T-helper 1 cell (primary cell): ENCODE data around the gene PHGDH.
"Not testable (repeated sequence)": the region's sequence is repeated elsewhere in the genome, so short reads cannot be mapped to it uniquely, and the experiment has no call there.

Experiments
- DNase-seq, 5 donors: peaks; one replicate each; pipeline ENCODE4 v3.0.0-alpha.2; 2012 to 2020

PHGDH gene

DNA sequence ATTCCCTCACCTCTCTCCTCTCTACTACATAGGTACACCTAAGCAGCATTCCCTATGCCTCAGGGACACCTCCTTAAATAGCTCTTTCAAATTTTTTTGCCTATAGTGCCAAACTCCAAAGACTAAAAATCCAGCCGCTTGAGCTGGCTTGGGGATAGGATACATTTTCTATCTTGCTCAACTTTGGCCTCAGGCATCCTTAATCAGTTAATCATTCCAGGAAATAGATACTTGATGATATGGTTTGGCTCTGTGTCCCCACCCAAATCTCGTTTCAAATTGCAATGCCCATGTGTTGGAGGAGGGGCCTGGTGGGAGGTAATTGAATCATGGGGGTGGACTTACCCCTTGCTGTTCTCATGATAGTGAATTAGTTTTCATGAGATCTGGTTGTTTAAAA, 11.4 kb upstream of the PHGDH start:
- DNase-seq: no peak

GRCh38 chr1:119701659-119702058, 10.1 kb upstream of the PHGDH start:
- no peak for DNase-seq

- DNase-seq: no peak
Measured at GRCh38 chr1:119702384-119702783, 9.3 kb upstream of the PHGDH start.

DNA sequence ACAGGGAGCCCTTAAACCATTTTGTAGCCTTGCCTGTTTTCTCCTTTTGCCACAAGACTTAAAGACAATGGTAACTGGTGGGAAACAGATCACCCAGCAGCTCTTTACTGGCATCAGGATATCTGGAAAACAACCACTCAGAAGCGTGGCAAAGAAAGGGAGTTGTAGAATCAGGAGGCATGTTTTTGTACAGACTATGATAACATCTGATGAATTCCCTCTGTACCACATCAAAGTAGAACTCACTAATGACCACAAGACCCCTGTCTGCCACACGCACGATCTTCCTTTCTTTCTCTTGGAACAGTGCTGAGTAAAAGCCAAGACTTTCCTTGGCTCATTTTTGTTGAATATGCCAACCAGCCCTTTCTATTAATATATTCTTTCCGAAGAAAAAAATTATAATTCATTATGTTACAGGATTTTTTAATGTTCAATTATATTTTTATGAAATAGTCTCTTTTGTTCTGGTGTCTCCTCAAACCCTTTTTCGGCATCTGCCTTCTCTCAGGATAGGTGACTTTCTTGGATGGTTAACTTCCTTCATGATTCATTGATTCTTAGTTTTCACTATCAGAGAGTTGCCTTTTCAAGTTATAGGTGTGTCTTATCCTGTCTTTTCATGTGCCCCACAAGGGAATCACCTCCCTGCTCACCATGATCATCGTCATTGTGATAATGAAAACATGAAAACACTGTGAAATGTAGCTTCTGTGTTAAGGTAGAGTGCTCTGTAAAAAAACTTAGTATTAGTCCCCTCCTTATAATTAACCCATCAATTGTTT, 7.9 kb upstream of the PHGDH start:
- no peak for DNase-seq

DNA sequence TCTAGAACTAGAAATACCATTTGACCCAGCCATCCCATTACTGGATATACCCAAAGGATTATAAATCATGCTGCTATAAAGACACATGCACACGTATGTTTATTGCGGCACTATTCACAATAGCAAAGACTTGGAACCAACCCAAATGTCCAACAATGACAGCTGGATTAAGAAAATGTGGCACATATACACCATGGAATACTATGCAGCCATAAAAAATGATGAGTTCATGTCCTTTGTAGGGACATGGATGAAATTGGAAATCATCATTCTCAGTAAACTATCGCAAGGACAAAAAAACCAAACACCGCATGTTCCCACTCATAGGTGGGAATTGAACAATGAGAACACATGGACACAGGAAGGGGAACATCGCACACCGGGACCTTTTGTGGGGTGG, 5.1 kb upstream of the PHGDH start:
- DNase-seq: not testable (repeated sequence)

DNA sequence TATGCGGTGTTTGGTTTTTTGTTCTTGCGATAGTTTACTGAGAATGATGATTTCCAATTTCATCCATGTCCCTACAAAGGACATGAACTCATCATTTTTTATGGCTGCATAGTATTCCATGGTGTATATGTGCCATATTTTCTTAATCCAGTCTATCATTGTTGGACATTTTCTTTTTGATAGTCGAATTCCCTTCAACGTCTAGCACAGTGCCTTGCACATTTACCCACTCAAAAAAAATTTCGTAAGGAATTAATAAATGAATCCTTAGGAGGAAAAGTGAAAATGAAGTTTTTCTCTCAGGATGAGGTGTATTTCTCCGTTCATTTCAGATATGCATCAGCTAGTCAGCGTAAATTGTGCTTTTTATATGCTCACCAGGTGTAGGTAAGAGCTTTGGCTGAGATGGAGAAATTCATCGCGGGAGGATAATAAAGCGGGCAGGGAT, 354 bp upstream of the PHGDH start:
- not testable (repeated sequence) for DNase-seq

DNA sequence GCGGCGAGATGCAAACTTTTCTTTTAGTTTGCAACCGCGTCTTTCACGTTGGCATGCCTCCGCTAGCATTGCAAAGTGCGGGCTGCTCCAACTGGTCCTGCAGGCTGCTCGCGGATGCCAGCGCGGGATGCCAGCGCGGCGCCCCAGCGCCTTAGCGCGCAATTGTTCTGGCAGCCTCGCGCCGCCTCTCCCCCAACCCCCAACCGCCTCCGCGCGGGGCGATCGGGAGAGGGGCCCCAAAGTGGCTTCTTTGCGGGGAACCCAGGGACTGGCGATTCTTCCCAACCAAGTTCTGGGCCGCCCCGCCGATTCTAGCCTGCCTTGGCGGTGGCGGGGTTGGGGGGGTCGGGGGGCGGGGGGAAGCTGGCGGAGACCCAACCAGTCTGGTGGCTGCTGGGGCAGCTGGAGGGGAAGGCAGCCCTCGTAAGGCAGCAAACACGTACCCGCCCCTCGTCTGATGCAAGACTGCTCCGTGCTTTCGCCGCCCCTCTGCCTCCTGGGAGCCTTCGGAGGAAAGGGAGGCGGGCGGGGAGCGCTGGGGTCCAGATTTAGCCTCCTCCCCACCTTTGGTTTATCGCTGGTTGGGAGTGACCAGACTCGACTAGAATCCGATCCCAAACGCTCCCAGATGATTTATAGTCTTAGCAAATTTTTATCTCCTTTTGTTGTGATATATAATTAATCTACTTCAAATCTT, 756 bp downstream of the PHGDH start:
- DNase-seq: peak in 1 of 5 donors; percentile 86

GRCh38 chr1:119713039-119713748, 1.5 kb downstream of the PHGDH start:
- peak in 1 of 5 donors; percentile 11 for DNase-seq

GRCh38 chr1:119713749-119714456, 2.2 kb downstream of the PHGDH start:
- no peak for DNase-seq

DNA sequence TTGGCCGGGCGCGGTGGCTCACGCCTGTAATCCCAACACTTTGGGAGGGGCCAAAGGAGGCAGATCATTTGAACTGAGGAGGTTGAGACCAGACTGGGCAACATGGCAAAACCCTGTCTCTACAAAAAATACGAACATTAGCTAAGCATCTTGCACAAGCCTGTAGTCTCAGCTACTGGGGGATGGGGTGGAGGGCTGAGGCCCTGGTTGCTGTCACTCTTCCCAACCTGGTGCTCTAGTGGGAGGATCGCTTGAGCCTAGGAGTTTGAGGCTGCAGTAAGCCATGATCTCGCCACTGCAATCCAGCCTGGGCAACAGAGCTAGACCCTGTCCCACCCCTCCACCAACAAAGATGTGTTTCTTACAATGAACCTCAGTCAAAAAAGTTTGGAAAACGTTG, 2.8 kb downstream of the PHGDH start:
- DNase-seq: no peak

DNA sequence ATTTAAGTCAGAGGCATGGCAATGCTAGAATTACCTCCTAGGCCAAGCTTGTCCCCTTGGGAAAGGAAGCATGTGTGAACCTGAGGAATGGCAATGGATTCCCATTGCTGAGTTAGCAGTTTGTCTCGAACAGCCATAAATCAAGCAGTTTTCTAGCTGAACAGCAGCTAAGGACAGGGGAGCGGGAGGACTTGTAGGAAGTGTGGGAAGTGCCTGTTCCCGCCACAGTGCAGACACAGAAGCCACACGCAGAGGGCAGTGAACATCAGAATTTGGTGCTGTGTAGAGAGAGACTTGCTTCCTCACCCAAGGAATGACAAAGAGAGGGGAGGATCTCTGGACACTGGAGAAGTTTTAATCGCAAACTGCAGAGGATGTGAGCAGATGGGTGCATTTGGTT, 3.8 kb downstream of the PHGDH start:
- no peak for DNase-seq

DNA sequence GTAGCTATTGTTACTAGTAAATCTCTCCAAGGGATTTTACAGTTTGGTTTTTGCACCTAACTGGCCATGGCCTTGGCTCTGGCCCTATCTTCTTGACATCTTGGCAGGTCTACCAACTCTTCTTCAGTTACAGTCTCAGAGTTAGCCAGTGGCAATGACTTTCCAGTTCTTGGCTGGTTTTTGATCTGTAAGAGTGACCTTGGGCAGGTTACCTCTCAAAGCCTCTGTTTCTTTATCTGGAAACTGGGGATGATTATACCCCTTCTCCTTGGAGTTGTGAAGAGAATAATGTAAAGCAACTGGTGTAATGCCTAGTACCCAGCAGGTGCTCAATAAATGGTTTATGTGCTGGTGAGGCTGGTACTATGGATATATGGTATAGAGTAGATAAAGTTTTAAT, 6.7 kb downstream of the PHGDH start:
- no peak for DNase-seq

- no peak for DNase-seq
Measured at GRCh38 chr1:119718972-119719371, 7.2 kb downstream of the PHGDH start.

DNA sequence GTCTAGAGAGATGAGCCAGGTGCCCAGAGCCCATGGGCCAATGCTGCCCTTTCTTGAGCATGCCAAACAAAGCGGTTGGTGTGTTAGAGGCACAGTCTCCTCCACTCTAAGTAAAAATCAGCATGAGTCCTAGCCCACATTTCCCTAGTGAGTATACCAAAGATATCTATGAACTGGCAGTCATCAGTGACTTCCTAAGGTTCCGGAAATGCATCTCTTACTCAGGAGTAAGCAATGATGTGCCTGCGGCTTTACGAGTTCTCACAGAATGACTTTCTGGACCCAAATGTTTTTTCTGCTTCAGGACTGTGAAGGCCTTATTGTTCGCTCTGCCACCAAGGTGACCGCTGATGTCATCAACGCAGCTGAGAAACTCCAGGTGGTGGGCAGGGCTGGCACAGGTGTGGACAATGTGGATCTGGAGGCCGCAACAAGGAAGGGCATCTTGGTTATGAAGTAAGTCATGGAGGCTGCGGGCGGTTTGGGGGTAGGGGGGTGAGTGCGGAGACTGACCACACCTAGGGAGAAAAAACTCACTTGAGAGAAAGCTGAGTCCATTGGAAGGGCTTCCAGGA, 9.2 kb downstream of the PHGDH start:
- DNase-seq: no peak

DNA sequence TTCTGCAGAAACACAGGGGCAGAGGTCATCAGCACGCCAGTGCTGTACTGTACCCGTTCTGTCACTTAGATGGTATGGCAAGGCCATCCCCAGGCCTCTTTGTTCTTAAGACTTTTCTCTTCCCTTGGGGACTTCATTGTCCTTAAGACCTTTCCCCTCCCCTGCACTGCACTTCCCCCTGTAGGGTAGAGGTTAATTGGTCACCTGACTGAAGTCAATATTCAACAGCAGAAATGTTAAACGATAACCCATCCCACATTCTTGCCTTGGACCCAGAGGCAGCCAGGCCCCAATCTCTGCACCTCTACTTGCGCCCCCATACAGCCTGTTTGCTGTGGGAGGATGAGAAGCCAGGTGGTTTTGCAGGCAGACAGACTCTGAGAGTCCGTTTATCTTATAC, 10.2 kb downstream of the PHGDH start:
- no peak for DNase-seq

- no peak for DNase-seq
Measured at GRCh38 chr1:119724611-119725218, 13.0 kb downstream of the PHGDH start.

GRCh38 chr1:119725626-119726025, 13.9 kb downstream of the PHGDH start:
- no peak for DNase-seq

DNA sequence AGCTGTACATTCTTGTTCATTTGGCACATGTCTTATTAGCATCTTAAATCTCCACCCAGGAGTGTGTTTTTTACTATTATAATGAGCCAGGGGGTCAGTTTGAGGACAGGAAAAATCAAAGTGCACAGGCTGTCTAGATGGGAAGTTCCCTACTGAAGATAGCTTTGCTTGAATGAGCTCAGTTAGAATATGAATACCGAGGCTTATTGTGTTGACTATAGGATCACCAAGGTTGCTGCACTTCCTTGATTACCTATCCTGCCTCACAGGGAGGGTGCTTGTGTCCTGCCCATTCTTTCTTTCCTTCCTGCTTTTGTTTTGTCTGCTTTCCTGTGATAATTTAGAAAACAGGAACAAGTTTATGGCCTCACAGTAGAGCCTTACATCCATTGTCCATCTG, 16.3 kb downstream of the PHGDH start:
- no peak for DNase-seq

DNA sequence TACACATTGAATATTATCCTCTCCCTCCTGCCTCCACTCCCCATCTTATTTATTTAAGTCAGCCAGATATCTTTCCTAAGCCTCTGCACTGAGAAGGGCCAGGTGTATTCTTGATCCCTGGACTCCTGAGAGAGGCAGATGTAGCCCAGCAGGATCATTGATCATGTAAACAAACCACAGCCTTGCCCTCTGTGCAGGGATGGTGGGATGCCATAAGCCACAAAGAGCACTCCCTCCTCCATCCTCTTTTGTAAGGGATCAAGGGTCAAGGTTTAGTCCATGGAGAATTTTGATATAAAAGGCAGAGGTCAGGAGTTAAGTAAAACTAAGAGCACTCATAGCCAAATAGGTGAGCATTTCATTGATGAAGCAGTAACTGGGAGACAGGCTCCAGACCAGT, 17.3 kb downstream of the PHGDH start:
- no peak for DNase-seq

- no peak for DNase-seq
Measured at GRCh38 chr1:119731060-119731459, 19.3 kb downstream of the PHGDH start.

DNA sequence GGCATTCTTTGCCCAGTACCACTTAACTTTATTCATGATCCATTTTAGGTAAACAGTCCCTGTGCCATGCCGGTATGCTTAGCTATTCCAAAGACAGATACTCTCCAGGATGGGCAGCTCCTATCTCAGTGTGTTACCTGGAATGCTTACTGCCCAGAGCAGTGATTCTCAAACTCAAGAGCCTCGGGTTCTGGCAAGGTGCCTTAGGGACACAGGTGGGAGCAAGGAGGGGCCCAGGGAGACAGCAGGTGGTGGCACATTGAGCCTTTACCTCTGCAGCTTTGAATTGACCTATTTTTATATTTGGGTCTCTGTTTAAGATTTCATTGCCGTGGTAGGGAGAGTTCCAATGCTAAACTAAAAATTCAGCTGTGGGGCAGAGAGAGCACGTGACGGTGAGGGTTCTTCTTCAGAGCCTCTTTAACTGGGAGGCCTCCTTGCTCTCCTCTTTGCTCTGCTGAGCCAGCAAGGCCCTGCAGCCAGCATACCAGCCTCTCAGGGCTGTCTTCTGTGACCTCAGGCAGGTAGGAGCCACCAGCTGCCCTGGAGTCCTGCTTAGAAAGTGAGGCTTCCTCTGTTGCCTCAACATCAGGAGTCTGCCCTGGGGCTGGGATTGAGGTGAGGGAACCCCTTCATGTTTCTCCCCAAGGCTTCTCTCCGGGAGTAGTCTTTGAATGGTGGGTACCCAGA, 20.2 kb downstream of the PHGDH start:
- DNase-seq: no peak
